ENCODE data around the gene DDX3Y.

The DDX3Y gene

GRCh38 chrY:12904618-12905516, at the start of gene DDX3Y:
TSS of gene DDX3Y (plus strand) at chrY:12904868. CDS start at chrY:12904937, 69 bp downstream.
- no peak for FAIRE-seq

GRCh38 chrY:12855791-12856275, 48.8 kb upstream of the DDX3Y start:
- no peak for TF ChIP-seq POLR2A (IDR thresholded peaks at IDR 0.05; ENCODE audit: low read depth, low read length)
- DNase-seq (ENCODE audit: insufficient read length, low spot score) (no peak), FAIRE-seq (no peak)

More at GRCh38 chrY:12904618-12905516, at the start of gene DDX3Y:
- DNase-seq (ENCODE audit: insufficient read length, low spot score), result peak; percentile 30
- peak; percentile 38 for TF ChIP-seq POLR2A (IDR thresholded peaks at IDR 0.05; ENCODE audit: low read depth, low read length)

- DNase-seq (ENCODE audit: insufficient read length, low spot score) (no peak), FAIRE-seq (no peak)
- no peak for TF ChIP-seq POLR2A (IDR thresholded peaks at IDR 0.05; ENCODE audit: low read depth, low read length)
These were observed 36.7 kb upstream of the DDX3Y start for GRCh38 chrY:12867960-12868359.

- no peak for DNase-seq (ENCODE audit: insufficient read length, low spot score)
- no peak for TF ChIP-seq POLR2A (IDR thresholded peaks at IDR 0.05; ENCODE audit: low read depth, low read length)
- no peak for FAIRE-seq
These were observed 7.7 kb upstream of the DDX3Y start for GRCh38 chrY:12896973-12897372.

- DNase-seq (ENCODE audit: insufficient read length, low spot score), result no peak
These were observed 6.1 kb upstream of the DDX3Y start for GRCh38 chrY:12898604-12899003.

GRCh38 chrY:12905517-12905872, 827 bp downstream of the DDX3Y start:
- DNase-seq (ENCODE audit: insufficient read length, low spot score), result peak; percentile 12
- TF ChIP-seq POLR2A (IDR thresholded peaks at IDR 0.05; ENCODE audit: low read depth, low read length), result no peak
- FAIRE-seq, result no peak

More at GRCh38 chrY:12898604-12899003, 6.1 kb upstream of the DDX3Y start:
- no peak for TF ChIP-seq POLR2A (IDR thresholded peaks at IDR 0.05; ENCODE audit: low read depth, low read length)
- no peak for FAIRE-seq

- TF ChIP-seq POLR2A (IDR thresholded peaks at IDR 0.05; ENCODE audit: low read depth, low read length), result no peak
- no peak for FAIRE-seq
- no peak for DNase-seq (ENCODE audit: insufficient read length, low spot score)
These were observed 1.2 kb downstream of the DDX3Y start for GRCh38 chrY:12905895-12906294.

- DNase-seq (ENCODE audit: insufficient read length, low spot score), result no peak
- no peak for FAIRE-seq
- TF ChIP-seq POLR2A (IDR thresholded peaks at IDR 0.05; ENCODE audit: low read depth, low read length), result no peak
These were observed 8.9 kb downstream of the DDX3Y start for GRCh38 chrY:12913541-12913940.

GRCh38 chrY:12928043-12928442, 23.4 kb downstream of the DDX3Y start:
- TF ChIP-seq POLR2A (IDR thresholded peaks at IDR 0.05; ENCODE audit: low read depth, low read length), result no peak
- no peak for FAIRE-seq
- no peak for DNase-seq (ENCODE audit: insufficient read length, low spot score)

- FAIRE-seq, result no peak
- no peak for DNase-seq (ENCODE audit: insufficient read length, low spot score)
- TF ChIP-seq POLR2A (IDR thresholded peaks at IDR 0.05; ENCODE audit: low read depth, low read length), result no peak
These were observed 37.3 kb downstream of the DDX3Y start for GRCh38 chrY:12941725-12942687.

Measured in H54 (cell line).